Stimulated activated CD4-positive, alpha-beta T cell treated with anti-CD3 and anti-CD28 coated beads, Interleukin-12 subunit alpha, Interleukin-12 subunit beta, amount 100 ng/mL, for 4 hours (primary cell): ENCODE data around the gene PVR.
"Not testable (repeated sequence)": the region's sequence is repeated elsewhere in the genome, so short reads cannot be mapped to it uniquely, and the experiment has no call there.

Experiments
- DNase-seq: peaks from one replicate; pipeline ENCODE4 v3.0.0-alpha.2; 2020

Gene PVR

GRCh38 chr19:44618640-44619357 lies 24.9 kb upstream of the PVR start:
- no peak for DNase-seq

- DNase-seq = no peak
Measured at GRCh38 chr19:44620667-44621066, 23.0 kb upstream of the PVR start.

- no peak for DNase-seq
Measured at GRCh38 chr19:44621367-44621766, 22.3 kb upstream of the PVR start.

GRCh38 chr19:44623080-44623479 lies 20.6 kb upstream of the PVR start:
- DNase-seq = no peak

- DNase-seq = no peak
Measured at GRCh38 chr19:44623626-44624025, 20.1 kb upstream of the PVR start.

GRCh38 chr19:44624840-44625354 lies 18.8 kb upstream of the PVR start:
- no peak for DNase-seq

GRCh38 chr19:44625637-44626036 lies 18.1 kb upstream of the PVR start:
- not testable (repeated sequence) for DNase-seq

- DNase-seq = no peak
Measured at GRCh38 chr19:44626048-44626624, 17.6 kb upstream of the PVR start.

GRCh38 chr19:44627631-44628030 lies 16.1 kb upstream of the PVR start:
- no peak for DNase-seq

- DNase-seq = no peak
Measured at GRCh38 chr19:44628793-44629192, 14.9 kb upstream of the PVR start.

- not testable (repeated sequence) for DNase-seq
Measured at GRCh38 chr19:44631611-44632010, 12.1 kb upstream of the PVR start.

- not testable (repeated sequence) for DNase-seq
Measured at GRCh38 chr19:44634058-44634457, 9.7 kb upstream of the PVR start.

- DNase-seq = no peak
Measured at GRCh38 chr19:44634785-44635184, 8.9 kb upstream of the PVR start.

- no peak for DNase-seq
Measured at GRCh38 chr19:44635581-44636438, 7.9 kb upstream of the PVR start.

- DNase-seq = no peak
Measured at GRCh38 chr19:44636439-44637389, 7.0 kb upstream of the PVR start.

- no peak for DNase-seq
Measured at GRCh38 chr19:44637390-44637764, 6.3 kb upstream of the PVR start.

- DNase-seq = no peak
Measured at GRCh38 chr19:44640518-44640917, 3.2 kb upstream of the PVR start.

- no peak for DNase-seq
Measured at GRCh38 chr19:44641501-44642265, 2.0 kb upstream of the PVR start.

GRCh38 chr19:44642377-44642776 lies 1.3 kb upstream of the PVR start:
- DNase-seq = no peak

GRCh38 chr19:44644402-44645016 lies 799 bp downstream of the PVR start:
- DNase-seq = no peak

GRCh38 chr19:44645407-44646048 lies 1.8 kb downstream of the PVR start:
- no peak for DNase-seq
